Stimulated activated naive B cell treated with anti-CD40 and anti-IgM and Interleukin-4, amounts not matched to agents 10 μg/mL and 1 μg/mL and 100 μg/mL, for 72 hours (primary cell): ENCODE results near the gene COLEC11.

Experiments used
- ATAC-seq, 2 donors: fragments of 150-1000 bp; cut with Tn5 transposase; replicated peaks; 2 replicates each; pipeline ENCODE4 v1.10.0; 2021; ENCODE audit warnings: moderate library complexity in 1 of 2
- DNase-seq: peaks from one replicate; pipeline ENCODE4 v3.0.0; 2021
- H3K27ac Mint-ChIP-seq: one replicate; pipeline ENCODE4 v1.8.0; 2022; ENCODE audit warnings: mild to moderate bottlenecking, mixed read lengths
- H3K27me3 Mint-ChIP-seq, 2 donors: one replicate each; pipeline ENCODE4 v1.8.0; 2022; ENCODE audit warnings: mixed read lengths in 2 of 2
- H3K36me3 Mint-ChIP-seq, 2 donors: one replicate each; pipeline ENCODE4 v1.8.0; 2022; ENCODE audit warnings: mixed read lengths in 2 of 2, mild to moderate bottlenecking in 1 of 2
- H3K4me1 Mint-ChIP-seq, 2 donors: one replicate each; pipeline ENCODE4 v1.8.0; 2022; ENCODE audit warnings: mixed read lengths in 2 of 2, mild to moderate bottlenecking in 1 of 2
- H3K4me3 Mint-ChIP-seq, 2 donors: one replicate each; pipeline ENCODE4 v1.8.0; 2022; ENCODE audit warnings: mild to moderate bottlenecking in 2 of 2, mixed read lengths in 2 of 2, moderate library complexity in 1 of 2
- H3K9me3 Mint-ChIP-seq, 2 donors: one replicate each; pipeline ENCODE4 v1.8.0; 2022; ENCODE audit warnings: mixed read lengths in 2 of 2, mild to moderate bottlenecking in 1 of 2

COLEC11 gene

DNA sequence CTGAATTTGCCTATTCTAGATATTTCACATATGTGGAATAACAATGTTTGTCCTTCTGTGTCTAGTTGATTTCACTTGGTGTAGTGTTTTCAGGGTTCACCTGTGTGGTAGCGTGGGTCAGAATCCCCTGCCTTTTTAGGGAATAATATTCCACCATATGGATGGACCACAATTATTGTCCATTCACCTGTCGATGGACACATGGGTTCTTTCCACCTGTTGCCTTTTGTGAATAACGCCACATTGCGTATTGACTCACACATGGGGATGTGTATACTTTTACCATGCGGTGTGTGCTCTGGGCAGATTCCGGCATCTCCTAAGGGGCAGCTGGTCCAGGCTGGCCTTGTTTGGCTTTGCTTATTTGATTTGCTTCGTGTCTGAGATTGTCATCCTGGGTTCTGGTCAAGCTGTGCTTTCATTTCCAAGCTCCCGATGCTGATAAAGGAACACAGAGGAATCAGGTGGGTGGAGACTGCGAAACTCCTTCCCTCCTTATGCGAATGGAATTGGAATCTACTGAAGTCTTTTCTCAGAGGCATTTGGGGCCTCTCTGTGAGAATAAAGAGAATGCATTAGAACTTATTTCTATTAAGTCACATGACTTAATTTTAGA is 44.2 kb downstream of the COLEC11 start:
- H3K36me3 Mint-ChIP-seq: no peaks in the 10 kb centered on the region
- no peak for DNase-seq
- no peak overlapping the region for H3K27ac Mint-ChIP-seq
- ATAC-seq: no peak
- H3K9me3 Mint-ChIP-seq: no peaks in the 10 kb centered on the region
- H3K4me3 Mint-ChIP-seq: no peak overlapping the region
- H3K4me1 Mint-ChIP-seq: peaks cover 0 to 7% of the 10 kb centered on the region in 2 donors
- H3K27me3 Mint-ChIP-seq: peaks cover 9 to 19% of the 10 kb centered on the region in 2 donors

DNA sequence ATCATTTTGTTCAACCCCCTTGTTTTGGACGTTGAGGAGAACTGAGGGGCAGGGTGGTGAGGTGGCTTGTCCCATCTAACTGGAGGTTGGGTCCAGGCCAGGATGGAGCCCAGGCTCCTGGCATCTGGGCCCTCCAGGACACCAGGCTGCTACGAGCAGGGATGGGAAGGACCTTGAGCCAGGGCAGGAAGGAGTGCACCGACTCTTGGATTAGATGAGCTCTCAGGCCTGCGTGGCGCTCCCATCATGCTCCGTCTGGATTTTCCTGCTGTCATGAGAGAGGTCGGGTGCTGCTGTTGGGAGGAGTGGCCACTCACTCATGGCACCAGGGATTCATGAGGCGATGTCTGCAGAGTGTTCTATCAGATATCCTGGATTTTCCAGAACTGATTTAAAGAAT is 44.7 kb downstream of the COLEC11 start:
- DNase-seq (no peak), ATAC-seq (no peak)
- Mint-ChIP-seq H3K27ac (no peak overlapping the region), H3K36me3 (no peaks in the 10 kb centered on the region), H3K4me1 (peaks cover 0 to 7% of the 10 kb centered on the region in 2 donors), H3K9me3 (no peaks in the 10 kb centered on the region), H3K27me3 (peaks cover 9 to 19% of the 10 kb centered on the region in 2 donors), H3K4me3 (no peak overlapping the region)

DNA sequence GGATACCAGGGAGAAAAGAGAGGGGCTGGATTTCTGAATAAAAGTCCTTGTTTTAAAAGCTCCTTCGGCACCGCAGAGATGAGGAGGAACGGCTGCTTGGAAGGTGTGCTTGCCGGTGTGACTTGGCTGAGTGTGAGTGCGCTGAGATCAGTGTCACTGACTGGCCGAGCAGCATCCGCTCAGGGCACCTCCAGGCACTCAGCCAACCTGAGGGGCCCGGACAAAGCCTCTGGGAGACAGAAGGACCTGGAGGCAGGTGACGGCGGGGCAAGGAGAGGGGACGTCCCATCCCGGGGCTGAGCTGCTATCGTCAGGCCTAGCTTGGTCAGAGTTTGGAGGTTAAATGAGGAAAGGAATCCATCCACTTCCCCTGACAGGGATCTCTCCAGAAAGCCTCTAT is 46.3 kb downstream of the COLEC11 start:
- Mint-ChIP-seq H3K9me3 (no peaks in the 10 kb centered on the region), H3K27me3 (peaks cover 0 to 11% of the 10 kb centered on the region in 2 donors), H3K27ac (no peak overlapping the region), H3K36me3 (no peaks in the 10 kb centered on the region), H3K4me3 (no peak overlapping the region), H3K4me1 (peaks cover 0 to 7% of the 10 kb centered on the region in 2 donors)
- DNase-seq (no peak), ATAC-seq (no peak)

DNA sequence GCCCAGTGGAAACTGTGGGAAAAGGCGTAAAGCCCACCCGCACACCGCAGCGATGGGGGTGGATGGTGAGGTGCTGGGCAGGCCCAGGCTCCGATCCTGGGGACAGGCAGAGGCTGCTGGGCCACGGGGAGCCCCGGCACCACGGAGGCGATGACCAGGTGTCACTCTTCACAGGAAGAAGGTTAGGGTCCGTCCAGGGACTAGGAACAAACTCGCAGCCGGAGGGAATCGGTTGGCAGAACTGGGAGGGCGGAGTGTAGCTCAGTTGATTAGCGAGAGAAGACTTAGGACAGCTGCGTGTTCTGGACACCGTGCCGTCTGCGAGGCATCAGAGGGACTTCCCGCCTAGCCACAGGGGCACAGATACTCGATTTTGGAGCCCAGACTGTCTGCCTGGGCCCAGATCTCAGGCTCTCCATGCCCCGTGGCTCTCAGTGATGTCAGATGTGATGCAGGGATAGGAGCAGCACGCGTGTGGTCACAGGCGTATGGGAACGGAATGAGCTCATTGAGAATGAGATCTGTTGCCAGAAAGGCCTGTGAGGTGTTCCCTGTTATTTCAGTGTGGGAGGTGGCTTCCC is 47.0 kb downstream of the COLEC11 start:
- H3K4me3 Mint-ChIP-seq: no peak overlapping the region
- ATAC-seq (no peak), DNase-seq (no peak)
- H3K9me3 Mint-ChIP-seq: no peaks in the 10 kb centered on the region
- H3K36me3 Mint-ChIP-seq: no peaks in the 10 kb centered on the region
- peaks cover 0 to 6% of the 10 kb centered on the region in 2 donors for H3K27me3 Mint-ChIP-seq
- H3K27ac Mint-ChIP-seq: no peak overlapping the region
- H3K4me1 Mint-ChIP-seq: peaks cover 0 to 7% of the 10 kb centered on the region in 2 donors

DNA sequence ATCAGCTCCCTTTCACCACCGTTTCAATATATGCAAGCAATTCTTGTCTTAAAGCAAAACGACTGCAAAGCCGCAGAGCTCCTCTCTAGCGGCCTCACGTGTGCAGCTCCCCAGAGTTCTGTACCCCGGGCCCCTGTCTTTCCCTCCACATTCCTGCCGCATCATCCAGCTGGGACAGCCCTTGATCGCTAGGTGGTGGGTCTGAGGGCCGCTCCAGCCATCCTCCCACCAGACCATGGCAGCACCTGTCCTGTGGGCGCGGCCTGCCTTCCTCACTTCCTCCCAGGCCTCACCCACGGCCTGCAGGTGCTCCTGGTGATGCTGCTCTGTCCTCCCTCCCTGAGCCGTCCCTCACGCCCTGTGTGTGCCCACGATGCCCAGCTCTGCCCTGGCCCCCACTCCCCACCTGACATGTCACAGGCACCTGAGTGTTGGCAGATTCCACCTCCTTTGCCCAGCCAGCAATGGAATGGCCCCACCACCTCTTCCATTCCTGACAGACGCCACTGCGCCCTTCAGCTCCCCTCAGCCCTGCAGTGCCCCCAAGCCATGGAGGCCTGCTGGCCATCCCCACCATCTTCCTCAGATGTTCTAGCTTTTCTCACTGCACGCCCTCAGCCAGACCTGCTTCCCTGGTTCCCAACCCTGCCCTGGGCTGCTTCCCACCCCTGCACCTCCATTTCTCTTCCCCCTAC is 47.8 kb downstream of the COLEC11 start:
- Mint-ChIP-seq H3K36me3 (no peaks in the 10 kb centered on the region), H3K4me1 (peaks cover 0 to 7% of the 10 kb centered on the region in 2 donors), H3K27ac (no peak overlapping the region), H3K27me3 (peaks cover 3 to 6% of the 10 kb centered on the region in 2 donors), H3K4me3 (no peak overlapping the region), H3K9me3 (no peaks in the 10 kb centered on the region)
- ATAC-seq (no peak), DNase-seq (no peak)

DNA sequence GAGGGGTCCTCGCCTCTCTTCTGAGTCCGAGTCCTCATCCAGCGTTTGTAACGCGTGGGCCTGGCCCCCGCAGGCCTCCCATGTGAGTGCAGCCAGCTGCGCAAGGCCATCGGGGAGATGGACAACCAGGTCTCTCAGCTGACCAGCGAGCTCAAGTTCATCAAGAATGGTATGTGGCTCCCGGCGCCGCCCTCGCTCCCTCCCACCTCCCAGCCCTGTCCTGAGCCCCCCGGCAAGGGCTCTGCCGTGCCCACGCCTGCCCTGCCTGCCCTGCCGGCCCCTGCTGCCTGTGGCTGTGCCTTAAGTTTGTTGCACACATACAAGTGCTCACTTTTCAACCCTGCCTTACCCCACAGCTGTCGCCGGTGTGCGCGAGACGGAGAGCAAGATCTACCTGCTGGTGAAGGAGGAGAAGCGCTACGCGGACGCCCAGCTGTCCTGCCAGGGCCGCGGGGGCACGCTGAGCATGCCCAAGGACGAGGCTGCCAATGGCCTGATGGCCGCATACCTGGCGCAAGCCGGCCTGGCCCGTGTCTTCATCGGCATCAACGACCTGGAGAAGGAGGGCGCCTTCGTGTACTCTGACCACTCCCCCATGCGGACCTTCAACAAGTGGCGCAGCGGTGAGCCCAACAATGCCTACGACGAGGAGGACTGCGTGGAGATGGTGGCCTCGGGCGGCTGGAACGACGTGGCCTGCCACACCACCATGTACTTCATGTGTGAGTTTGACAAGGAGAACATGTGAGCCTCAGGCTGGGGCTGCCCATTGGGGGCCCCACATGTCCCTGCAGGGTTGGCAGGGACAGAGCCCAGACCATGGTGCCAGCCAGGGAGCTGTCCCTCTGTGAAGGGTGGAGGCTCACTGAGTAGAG is 48.7 kb downstream of the COLEC11 start:
- H3K4me1 Mint-ChIP-seq: peaks cover 0 to 7% of the 10 kb centered on the region in 2 donors
- H3K4me3 Mint-ChIP-seq: no peak overlapping the region
- no peak for ATAC-seq
- peaks cover 5 to 7% of the 10 kb centered on the region in 2 donors for H3K27me3 Mint-ChIP-seq
- H3K27ac Mint-ChIP-seq: no peak overlapping the region
- DNase-seq: no peak
- H3K36me3 Mint-ChIP-seq: no peaks in the 10 kb centered on the region
- no peaks in the 10 kb centered on the region for H3K9me3 Mint-ChIP-seq

DNA sequence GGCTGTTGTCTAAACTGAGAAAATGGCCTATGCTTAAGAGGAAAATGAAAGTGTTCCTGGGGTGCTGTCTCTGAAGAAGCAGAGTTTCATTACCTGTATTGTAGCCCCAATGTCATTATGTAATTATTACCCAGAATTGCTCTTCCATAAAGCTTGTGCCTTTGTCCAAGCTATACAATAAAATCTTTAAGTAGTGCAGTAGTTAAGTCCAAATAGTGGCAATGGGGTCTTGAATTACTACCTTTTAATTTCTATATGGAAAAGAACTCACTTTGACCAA is 49.3 kb downstream of the COLEC11 start:
- Mint-ChIP-seq H3K27ac (no peak overlapping the region), H3K4me3 (no peak overlapping the region), H3K4me1 (peaks cover 0 to 7% of the 10 kb centered on the region in 2 donors), H3K36me3 (no peaks in the 10 kb centered on the region), H3K27me3 (peaks cover 5 to 7% of the 10 kb centered on the region in 2 donors), H3K9me3 (no peaks in the 10 kb centered on the region)
- no peak for ATAC-seq
- no peak for DNase-seq

DNA sequence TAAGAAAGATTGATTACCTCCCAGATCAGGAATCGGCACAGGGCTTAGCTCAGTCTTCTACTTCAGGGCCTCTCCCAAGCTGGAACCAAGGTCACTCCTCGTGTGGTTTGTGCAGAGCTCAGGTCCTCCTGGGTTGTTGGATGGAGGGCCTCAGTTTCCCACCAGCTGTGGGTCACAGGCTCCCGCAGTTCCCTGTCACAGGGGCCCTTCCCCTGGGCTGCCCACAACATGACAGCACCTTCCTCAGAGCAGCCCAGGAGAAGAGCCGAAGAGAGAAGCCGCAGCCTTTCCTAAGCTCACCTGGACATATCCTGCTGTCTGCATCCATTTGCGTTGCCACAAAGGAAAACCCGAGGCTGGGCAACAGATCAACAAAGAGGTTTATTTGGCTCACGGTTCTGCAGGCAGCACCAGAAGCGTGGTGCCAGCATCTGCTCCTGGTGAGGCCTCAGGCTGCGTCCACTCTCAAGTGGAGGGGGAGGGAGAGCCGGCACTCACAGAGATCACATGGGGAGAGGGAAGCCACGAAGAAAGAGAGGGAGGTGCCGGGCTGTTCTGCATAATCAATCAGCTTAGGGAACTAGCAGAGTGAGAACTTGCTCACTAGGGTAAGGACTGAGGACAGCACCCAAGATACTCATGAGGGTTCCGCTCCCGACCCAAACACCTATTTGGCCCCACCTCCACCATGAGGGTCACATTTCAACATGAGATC is 50.1 kb downstream of the COLEC11 start:
- no peak overlapping the region for H3K27ac Mint-ChIP-seq
- H3K36me3 Mint-ChIP-seq: no peaks in the 10 kb centered on the region
- no peak for DNase-seq
- H3K27me3 Mint-ChIP-seq: peaks cover 7 to 12% of the 10 kb centered on the region in 2 donors
- H3K4me3 Mint-ChIP-seq: no peak overlapping the region
- H3K9me3 Mint-ChIP-seq: no peaks in the 10 kb centered on the region
- ATAC-seq: no peak
- peaks cover 0 to 7% of the 10 kb centered on the region in 2 donors for H3K4me1 Mint-ChIP-seq

DNA sequence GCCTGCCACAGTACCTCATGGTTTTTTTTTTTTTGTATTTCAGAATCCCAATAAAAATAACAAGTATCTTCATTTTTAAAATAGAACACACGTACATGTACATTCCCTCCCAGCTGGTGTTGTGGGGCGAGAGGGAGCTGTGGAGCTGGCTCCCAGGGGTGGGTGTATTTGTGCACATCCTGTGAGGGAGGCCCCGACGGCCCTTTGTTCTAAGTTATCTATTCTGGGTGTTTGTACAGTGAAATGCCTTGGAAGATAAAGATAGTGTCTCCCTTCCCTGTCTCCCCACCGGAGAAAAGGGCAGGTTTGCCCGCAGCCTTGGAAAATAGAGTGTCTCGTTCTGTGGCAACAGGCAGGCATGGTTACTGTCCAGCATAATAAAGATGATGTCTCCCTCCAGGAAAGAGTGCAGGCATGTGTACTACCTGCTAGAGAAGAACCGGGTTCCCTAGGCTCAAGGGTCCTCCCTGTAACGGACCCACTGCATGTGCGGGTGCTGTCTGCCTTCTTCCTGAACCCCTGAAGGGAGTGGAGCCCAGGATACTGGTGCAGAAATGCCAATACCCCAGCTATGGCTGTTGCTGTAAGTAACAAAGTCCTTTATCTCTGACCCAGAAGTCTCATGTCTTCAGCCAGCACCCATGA is 51.0 kb downstream of the COLEC11 start:
- peaks cover 2 to 10% of the 10 kb centered on the region in 2 donors for H3K4me1 Mint-ChIP-seq
- H3K4me3 Mint-ChIP-seq: no peak overlapping the region
- no peak for ATAC-seq
- DNase-seq: no peak
- H3K27ac Mint-ChIP-seq: no peak overlapping the region
- H3K9me3 Mint-ChIP-seq: no peaks in the 10 kb centered on the region
- no peaks in the 10 kb centered on the region for H3K36me3 Mint-ChIP-seq
- H3K27me3 Mint-ChIP-seq: peaks cover 7 to 12% of the 10 kb centered on the region in 2 donors

DNA sequence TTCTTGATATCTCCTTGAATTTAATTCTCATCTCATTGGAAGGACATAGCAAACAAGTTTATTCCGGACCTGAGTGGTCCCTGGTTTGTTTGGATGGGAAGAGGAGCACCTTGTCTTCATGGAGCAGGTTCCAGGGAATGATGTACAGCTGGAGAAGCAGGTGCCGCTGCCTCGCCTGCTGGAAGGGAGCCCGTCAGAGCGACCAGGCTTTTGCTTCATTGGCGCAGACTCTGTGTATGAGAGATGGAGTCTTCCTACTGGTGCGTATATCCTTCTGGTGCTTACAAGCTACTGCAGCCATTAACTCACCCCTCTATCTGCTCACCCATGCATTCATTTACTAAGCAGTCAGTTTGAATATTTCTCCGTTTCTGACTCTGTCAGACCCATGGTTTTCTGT is 51.5 kb downstream of the COLEC11 start:
- no peaks in the 10 kb centered on the region for H3K9me3 Mint-ChIP-seq
- no peaks in the 10 kb centered on the region for H3K36me3 Mint-ChIP-seq
- peaks cover 7 to 12% of the 10 kb centered on the region in 2 donors for H3K27me3 Mint-ChIP-seq
- no peak overlapping the region for H3K4me3 Mint-ChIP-seq
- ATAC-seq: no peak
- peaks cover 5 to 16% of the 10 kb centered on the region in 2 donors for H3K4me1 Mint-ChIP-seq
- DNase-seq: no peak
- no peak overlapping the region for H3K27ac Mint-ChIP-seq

DNA sequence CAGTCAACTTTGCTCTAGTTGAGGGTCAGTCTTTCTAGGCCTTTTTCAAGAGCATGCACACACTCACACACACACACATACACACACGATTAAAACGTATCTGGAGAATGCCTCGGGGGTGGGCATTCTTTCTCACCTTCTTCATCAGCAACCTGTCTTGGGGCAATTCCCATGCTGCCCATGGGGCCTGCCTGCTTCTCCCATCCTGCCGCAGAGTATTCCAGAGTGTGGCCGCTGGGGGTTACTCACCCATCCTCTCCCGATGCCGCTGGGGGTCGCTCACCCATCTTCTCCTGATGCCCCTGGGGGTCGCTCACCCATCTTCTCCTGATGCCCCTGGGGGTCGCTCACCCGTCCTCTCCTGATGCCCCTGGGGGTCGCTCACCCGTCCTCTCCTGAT is 52.3 kb downstream of the COLEC11 start:
- Mint-ChIP-seq H3K9me3 (no peaks in the 10 kb centered on the region), H3K27ac (no peak overlapping the region), H3K36me3 (no peaks in the 10 kb centered on the region), H3K4me1 (peaks cover 8 to 24% of the 10 kb centered on the region in 2 donors), H3K4me3 (no peak overlapping the region), H3K27me3 (peaks cover 7 to 12% of the 10 kb centered on the region in 2 donors)
- no peak for ATAC-seq
- DNase-seq: no peak

DNA sequence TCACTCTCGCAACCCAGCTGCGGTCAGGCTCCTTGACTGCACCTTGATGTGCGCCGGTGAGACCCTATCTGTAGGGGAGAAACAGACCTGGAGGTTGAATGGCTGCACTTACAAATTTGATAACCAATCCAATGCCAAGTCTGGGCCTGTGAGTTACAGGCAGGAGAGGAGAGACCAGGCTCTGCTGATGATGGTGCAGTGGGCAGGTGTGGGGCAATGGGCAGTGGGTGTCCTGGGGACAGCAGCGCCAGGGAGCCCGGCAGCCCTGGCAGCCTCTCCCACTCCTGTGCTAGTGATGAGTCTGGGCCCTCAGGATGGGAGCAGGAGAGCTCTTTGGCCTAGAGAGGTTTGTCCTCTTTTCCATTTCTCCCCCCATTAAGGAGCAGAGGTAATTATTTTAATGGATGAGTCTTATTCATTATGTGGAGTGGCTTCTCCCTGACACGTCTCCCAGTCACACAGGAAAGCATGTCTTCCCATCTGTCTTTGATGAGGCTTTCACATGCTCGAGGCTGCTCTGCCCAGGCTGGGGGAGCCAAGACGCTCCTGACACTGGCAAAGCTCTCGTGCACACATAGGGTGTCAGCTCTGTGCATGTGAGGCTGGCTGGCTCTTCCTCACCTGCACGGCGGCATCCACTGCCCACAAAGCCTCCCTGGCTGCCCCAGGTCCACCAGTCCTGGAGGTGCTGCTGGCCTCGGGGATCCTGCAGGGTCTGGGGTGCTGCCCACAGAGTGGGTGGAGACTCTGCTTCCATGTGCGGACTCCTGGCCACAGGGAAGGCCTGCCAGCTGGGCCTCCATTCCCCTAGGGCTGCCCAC is 53.1 kb downstream of the COLEC11 start:
- ATAC-seq (no peak), DNase-seq (no peak)
- H3K27me3 Mint-ChIP-seq: peaks cover 7 to 12% of the 10 kb centered on the region in 2 donors
- H3K36me3 Mint-ChIP-seq: no peaks in the 10 kb centered on the region
- H3K9me3 Mint-ChIP-seq: no peaks in the 10 kb centered on the region
- H3K4me1 Mint-ChIP-seq: peaks cover 8 to 22% of the 10 kb centered on the region in 2 donors
- H3K4me3 Mint-ChIP-seq: no peak overlapping the region
- no peak overlapping the region for H3K27ac Mint-ChIP-seq

DNA sequence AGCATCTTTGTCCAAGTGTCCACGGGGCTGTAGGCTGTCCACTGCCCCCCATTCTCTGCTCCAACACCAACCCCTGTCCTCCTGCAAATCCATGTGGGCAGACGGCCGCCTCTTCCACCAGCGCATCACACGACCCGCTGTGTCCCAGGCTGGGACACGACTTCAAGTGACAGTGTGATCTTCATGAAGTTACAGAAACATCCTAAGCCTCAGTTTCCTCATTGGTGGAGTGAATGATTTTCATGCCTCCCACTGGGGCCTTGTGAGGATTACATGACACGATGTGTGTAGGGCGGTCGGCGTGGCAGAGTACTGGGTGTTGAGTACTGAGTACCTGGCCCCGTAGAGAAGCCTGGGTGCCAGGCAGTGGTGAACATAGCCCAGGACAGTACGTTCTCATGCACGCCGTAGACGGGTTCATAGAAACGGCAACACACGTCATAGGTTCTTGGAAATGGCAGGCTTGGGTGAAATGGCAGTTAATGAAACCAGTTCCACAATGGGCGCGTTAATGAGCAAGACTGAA is 53.8 kb downstream of the COLEC11 start:
- Mint-ChIP-seq H3K27ac (no peak overlapping the region), H3K4me3 (no peak overlapping the region), H3K4me1 (peaks cover 8 to 17% of the 10 kb centered on the region in 2 donors), H3K27me3 (peaks cover 7 to 12% of the 10 kb centered on the region in 2 donors), H3K36me3 (no peaks in the 10 kb centered on the region), H3K9me3 (no peaks in the 10 kb centered on the region)
- DNase-seq (no peak), ATAC-seq (no peak)
